Measurements from ENCODE around the gene POLE2.

Gene POLE2

GRCh38 chr14:49617852-49618519 is 70.0 kb downstream of the POLE2 start:
- no peak for TF ChIP-seq MYC (IDR thresholded peaks at IDR 0.05; ENCODE audit: low read depth, low read length)
- no peak for TF ChIP-seq CTCF (IDR thresholded peaks at IDR 0.05; ENCODE audit: low read depth, low read length)
- no peak for TF ChIP-seq POLR2A (IDR thresholded peaks at IDR 0.05; ENCODE audit: extremely low read depth, insufficient read length)
- no peak for TF ChIP-seq MAX (IDR thresholded peaks at IDR 0.05; ENCODE audit: low read depth, low read length)
- no peak for DNase-seq (ENCODE audit: low read depth)
- H3K4me3 ChIP-seq (ENCODE audit: low read depth, low read length) = peak overlapping the region; percentile 33

DNA sequence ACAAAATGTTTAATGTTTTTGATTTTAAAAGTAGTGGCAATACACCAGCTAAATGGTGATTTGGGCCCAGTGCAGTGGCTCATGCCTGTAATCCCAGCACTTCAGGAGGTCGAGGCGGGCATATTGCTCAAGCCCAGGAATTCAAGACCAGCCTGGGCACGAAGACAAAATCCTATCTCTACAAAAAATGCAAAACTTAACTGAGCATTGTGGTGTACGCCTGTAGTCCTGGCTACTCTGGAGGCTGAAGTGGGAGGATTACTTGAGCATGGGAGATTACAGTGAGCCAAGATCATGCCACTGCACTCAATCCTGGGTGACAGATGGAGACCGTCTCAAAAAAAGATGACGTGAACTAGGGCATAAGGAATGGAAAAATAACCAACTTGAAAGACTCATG is 72.2 kb downstream of the POLE2 start:
- no peak overlapping the region for H3K4me3 ChIP-seq (ENCODE audit: low read depth, low read length)
- no peak for DNase-seq (ENCODE audit: low read depth)
- TF ChIP-seq MYC (IDR thresholded peaks at IDR 0.05; ENCODE audit: low read depth, low read length) (no peak), POLR2A (IDR thresholded peaks at IDR 0.05; ENCODE audit: extremely low read depth, insufficient read length) (no peak), MAX (IDR thresholded peaks at IDR 0.05; ENCODE audit: low read depth, low read length) (no peak), CTCF (IDR thresholded peaks at IDR 0.05; ENCODE audit: low read depth, low read length) (no peak)

DNA sequence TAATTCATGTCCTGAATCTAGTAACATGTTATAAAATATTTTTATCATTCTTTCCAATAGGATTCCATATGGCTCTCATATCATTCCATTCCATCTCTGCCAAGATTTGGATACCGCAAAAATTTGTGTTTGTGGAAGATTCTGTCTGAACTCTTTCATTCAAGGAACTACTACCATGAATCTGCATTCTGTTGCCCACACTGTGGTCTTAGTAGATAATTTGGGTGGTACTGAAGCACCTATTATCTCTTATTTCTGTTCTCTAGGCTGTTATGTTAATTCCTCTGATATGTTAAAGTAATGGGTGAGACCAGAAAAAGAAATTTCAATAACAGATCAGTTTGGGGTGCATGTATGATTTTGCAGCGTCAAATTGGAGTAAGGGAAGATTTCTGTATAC is 73.8 kb downstream of the POLE2 start:
- no peak for TF ChIP-seq MAX (IDR thresholded peaks at IDR 0.05; ENCODE audit: low read depth, low read length)
- TF ChIP-seq POLR2A (IDR thresholded peaks at IDR 0.05; ENCODE audit: extremely low read depth, insufficient read length) = no peak
- no peak for TF ChIP-seq CTCF (IDR thresholded peaks at IDR 0.05; ENCODE audit: low read depth, low read length)
- no peak for TF ChIP-seq MYC (IDR thresholded peaks at IDR 0.05; ENCODE audit: low read depth, low read length)

DNA sequence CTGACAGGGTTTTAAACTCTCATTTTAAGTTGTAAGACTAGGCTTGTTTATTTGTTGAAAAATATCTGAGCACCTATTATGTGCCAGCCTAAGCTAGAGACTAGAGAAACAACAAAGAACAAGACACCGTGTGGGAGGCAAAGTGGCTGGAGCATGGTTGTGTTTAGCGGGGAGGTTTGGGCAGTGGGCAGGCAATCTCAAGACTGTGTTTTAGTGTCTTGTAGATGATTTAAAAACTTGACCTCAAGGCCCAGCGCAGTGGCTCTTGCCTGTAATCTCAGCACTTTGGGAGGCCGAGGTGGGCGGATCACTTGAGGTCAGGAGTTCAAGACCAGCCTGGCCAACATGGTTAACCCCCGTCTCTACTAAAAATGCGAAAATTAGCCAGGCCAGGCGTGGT is 75.3 kb downstream of the POLE2 start:
- TF ChIP-seq MAX (IDR thresholded peaks at IDR 0.05; ENCODE audit: low read depth, low read length) (no peak), POLR2A (IDR thresholded peaks at IDR 0.05; ENCODE audit: extremely low read depth, insufficient read length) (no peak), CTCF (IDR thresholded peaks at IDR 0.05; ENCODE audit: low read depth, low read length) (no peak), MYC (IDR thresholded peaks at IDR 0.05; ENCODE audit: low read depth, low read length) (no peak)
- no peak for DNase-seq (ENCODE audit: low read depth)

More for the DNA sequence above, 73.8 kb downstream of the POLE2 start:
- no peak for DNase-seq (ENCODE audit: low read depth)
- H3K4me3 ChIP-seq (ENCODE audit: low read depth, low read length) = no peak overlapping the region

GRCh38 chr14:49612251-49612650 is 75.8 kb downstream of the POLE2 start:
- TF ChIP-seq MAX (IDR thresholded peaks at IDR 0.05; ENCODE audit: low read depth, low read length) = no peak
- TF ChIP-seq POLR2A (IDR thresholded peaks at IDR 0.05; ENCODE audit: extremely low read depth, insufficient read length) = no peak
- no peak for TF ChIP-seq MYC (IDR thresholded peaks at IDR 0.05; ENCODE audit: low read depth, low read length)
- TF ChIP-seq CTCF (IDR thresholded peaks at IDR 0.05; ENCODE audit: low read depth, low read length) = no peak
- H3K4me3 ChIP-seq (ENCODE audit: low read depth, low read length) = no peak overlapping the region
- DNase-seq (ENCODE audit: low read depth) = no peak

More for the DNA sequence above, 75.3 kb downstream of the POLE2 start:
- no peak overlapping the region for H3K4me3 ChIP-seq (ENCODE audit: low read depth, low read length)

Data from NB4 (cell line).